Measurements from ENCODE around the gene CORO2A. TPM values are rescaled to one million over a fixed set of nuclear protein-coding genes. Genes with fewer than 3 reads are reported as not detected.

CORO2A gene
- total and polyA plus RNA-seq, 2 donors (not counting 3 experiments of a cell fraction or from before 2014, with no cell fraction given), result 0.35 to 0.53 TPM

- CTCF ChIA-PET, result no interaction called here
- Histone ChIP-seq H2AFZ (ENCODE audit: low read depth, low read length) (no peak overlapping the region), H3K36me3 (ENCODE audit: control insufficient read depth in 2 of 2, extremely low read depth in 1 of 2, insufficient read depth in 2 of 2, low read length in 2 of 2) (no peaks in the 10 kb centered on the region), H3K27me3 (ENCODE audit: control insufficient read depth in 2 of 2, insufficient read depth in 2 of 2, low read length in 2 of 2) (no peaks in the 10 kb centered on the region), H3K9me3 (replicated peaks; ENCODE audit: control insufficient read depth, insufficient read depth, low read length) (no peaks in the 10 kb centered on the region), H3K9ac (replicated peaks; ENCODE audit: extremely low read depth, insufficient read depth, low read length) (no peak overlapping the region), H3K27ac (ENCODE audit: insufficient read depth, low read depth, low read length) (no peak overlapping the region), H3K4me3 (replicated peaks in 1 of 3; ENCODE audit: insufficient read depth in 1 of 3, low read depth in 1 of 3, low read length in 3 of 3) (no peak overlapping the region), H3K4me2 (ENCODE audit: insufficient read depth, low read length) (no peak overlapping the region), H4K20me1 (replicated peaks; ENCODE audit: control insufficient read depth, extremely low read depth, insufficient read depth, low read length) (no peaks in the 10 kb centered on the region), H3K9me1 (replicated peaks; ENCODE audit: control insufficient read depth, extremely low read depth, insufficient read depth, low read length) (no peaks in the 10 kb centered on the region), H3K4me1 (ENCODE audit: control insufficient read depth, extremely low read depth, insufficient read depth, low read length) (no peaks in the 10 kb centered on the region), H3K79me2 (ENCODE audit: control insufficient read depth, insufficient read depth, low read length) (no peaks in the 10 kb centered on the region)
- DNase-seq (ENCODE audit: low read depth, low spot score) (no peak), FAIRE-seq (no peak)
- TF ChIP-seq POLR2AphosphoS5 (IDR thresholded peaks at IDR 0.05; ENCODE audit: insufficient read depth, low read depth, low read length), result no peak
- intact Hi-C loops (cut with micrococcal nuclease) (no loop called here), dilution Hi-C loops (cut with MboI; ENCODE audit: extremely low pct_ligation_motif_present, low sequenced_read_pairs) (no loop called here)
- no TSS peak for BruUV-seq (replicated peaks)
- POLR2A ChIA-PET, result no interaction called here
Observed at GRCh38 chr9:98129451-98129881, 63.0 kb downstream of the CORO2A start.

GRCh38 chr9:98128316-98128715 is 64.1 kb downstream of the CORO2A start:
- Histone ChIP-seq H3K27ac (ENCODE audit: insufficient read depth, low read depth, low read length) (no peak overlapping the region), H3K79me2 (ENCODE audit: control insufficient read depth, insufficient read depth, low read length) (no peaks in the 10 kb centered on the region), H3K4me2 (ENCODE audit: insufficient read depth, low read length) (no peak overlapping the region), H3K9me3 (replicated peaks; ENCODE audit: control insufficient read depth, insufficient read depth, low read length) (no peaks in the 10 kb centered on the region), H3K4me1 (ENCODE audit: control insufficient read depth, extremely low read depth, insufficient read depth, low read length) (no peaks in the 10 kb centered on the region), H3K27me3 (ENCODE audit: control insufficient read depth in 2 of 2, insufficient read depth in 2 of 2, low read length in 2 of 2) (no peaks in the 10 kb centered on the region), H2AFZ (ENCODE audit: low read depth, low read length) (no peak overlapping the region), H3K36me3 (ENCODE audit: control insufficient read depth in 2 of 2, extremely low read depth in 1 of 2, insufficient read depth in 2 of 2, low read length in 2 of 2) (no peaks in the 10 kb centered on the region), H3K9me1 (replicated peaks; ENCODE audit: control insufficient read depth, extremely low read depth, insufficient read depth, low read length) (no peaks in the 10 kb centered on the region), H3K4me3 (replicated peaks in 1 of 3; ENCODE audit: insufficient read depth in 1 of 3, low read depth in 1 of 3, low read length in 3 of 3) (no peak overlapping the region), H3K9ac (replicated peaks; ENCODE audit: extremely low read depth, insufficient read depth, low read length) (no peak overlapping the region), H4K20me1 (replicated peaks; ENCODE audit: control insufficient read depth, extremely low read depth, insufficient read depth, low read length) (no peaks in the 10 kb centered on the region)
- POLR2A ChIA-PET, result no interaction called here
- FAIRE-seq, result no peak
- dilution Hi-C loops (cut with MboI; ENCODE audit: extremely low pct_ligation_motif_present, low sequenced_read_pairs), result no loop called here
- CTCF ChIA-PET, result interaction anchor here (1.0 to 1.5 kb wide), 2 partner anchors 21 to 77 kb away, joined by 3 read pairs; no protein-coding TSS in a partner anchor
- DNase-seq (ENCODE audit: low read depth, low spot score), result no peak
- BruUV-seq (replicated peaks), result no TSS peak
- no peak for TF ChIP-seq EZH2 (IDR thresholded peaks at IDR 0.05; ENCODE audit: borderline replicate concordance, low read depth, low read length, severe bottlenecking)
- no peak for TF ChIP-seq POLR2A (IDR thresholded peaks at IDR 0.05; ENCODE audit: low read depth, low read length)
- TF ChIP-seq CTCF (IDR thresholded peaks at IDR 0.05; ENCODE audit: extremely low read depth in 1 of 2, insufficient read depth in 1 of 2, low read depth in 1 of 2, low read length in 2 of 2), result no peak
- TF ChIP-seq MAX (IDR thresholded peaks at IDR 0.05; ENCODE audit: insufficient read depth, insufficient read length), result no peak
- TF ChIP-seq MYC (IDR thresholded peaks at IDR 0.05; ENCODE audit: low read depth, low read length), result no peak
- TF ChIP-seq FOS (IDR thresholded peaks at IDR 0.05; ENCODE audit: borderline replicate concordance, insufficient read depth, low read length), result no peak
- TF ChIP-seq GATA2 (IDR thresholded peaks at IDR 0.05; ENCODE audit: insufficient read depth, insufficient read length, low read depth, low read length), result no peak
- TF ChIP-seq POLR2AphosphoS5 (IDR thresholded peaks at IDR 0.05; ENCODE audit: insufficient read depth, low read depth, low read length), result no peak
- no peak for TF ChIP-seq JUN (IDR thresholded peaks at IDR 0.05; ENCODE audit: borderline replicate concordance, insufficient read depth, insufficient read length, low read depth)
- intact Hi-C loops (cut with micrococcal nuclease), result no loop called here
